ENCODE data around the gene C10orf90. TPM values are rescaled to one million over a fixed set of nuclear protein-coding genes. Genes with fewer than 3 reads are reported as not detected.

Gene C10orf90
- total RNA-seq, 2 donors from 2014 or later, result 0.33 TPM; not detected in 1

GRCh38 chr10:126479280-126479895 lies 191.1 kb downstream of the C10orf90 start:
- H3K27ac Mint-ChIP-seq, result no peak overlapping the region
- WGBS, 2 experiments (ENCODE audit: insufficient coverage in 1 of 2, insufficient read length in 1 of 2), result 96 to 97% methylated on average over 3 to 7 of the region's 7 CpGs
- no peaks in the 10 kb centered on the region for H3K4me1 ChIP-seq (ENCODE audit: control insufficient read depth, insufficient read depth, low read length)
- no peak for DNase-seq
- no peaks in the 10 kb centered on the region for H3K36me3 ChIP-seq (ENCODE audit: control insufficient read depth, insufficient read depth, low read length)
- H3K27ac ChIP-seq (ENCODE audit: low read depth, low read length), result no peak overlapping the region
- TF ChIP-seq CTCF (conservative IDR thresholded peaks at IDR 0.05), result no peak
- H3K9me3 Mint-ChIP-seq, result no peaks in the 10 kb centered on the region
- H3K4me3 Mint-ChIP-seq, result no peak overlapping the region
- no peaks in the 10 kb centered on the region for H3K9me3 ChIP-seq (ENCODE audit: control insufficient read depth, low read length)
- no peaks in the 10 kb centered on the region for H3K36me3 Mint-ChIP-seq (ENCODE audit: low read depth)
- no peaks in the 10 kb centered on the region for H3K27me3 ChIP-seq (ENCODE audit: control insufficient read depth, insufficient read depth, low read length, poor library complexity, severe bottlenecking)
- no peak overlapping the region for H3K9ac ChIP-seq (ENCODE audit: extremely low read depth, low read length, poor library complexity, severe bottlenecking)
- peaks cover 2% of the 10 kb centered on the region for H3K27me3 Mint-ChIP-seq (ENCODE audit: insufficient read depth)
- no peaks in the 10 kb centered on the region for H3K4me1 Mint-ChIP-seq
- no peak overlapping the region for H3K4me3 ChIP-seq (ENCODE audit: low read length)

- Histone ChIP-seq H3K27me3 (ENCODE audit: control insufficient read depth, insufficient read depth, low read length, poor library complexity, severe bottlenecking) (no peaks in the 10 kb centered on the region), H3K4me1 (ENCODE audit: control insufficient read depth, insufficient read depth, low read length) (no peaks in the 10 kb centered on the region), H3K36me3 (ENCODE audit: control insufficient read depth, insufficient read depth, low read length) (no peaks in the 10 kb centered on the region), H3K9ac (ENCODE audit: extremely low read depth, low read length, poor library complexity, severe bottlenecking) (no peak overlapping the region), H3K9me3 (ENCODE audit: control insufficient read depth, low read length) (no peaks in the 10 kb centered on the region), H3K27ac (ENCODE audit: low read depth, low read length) (no peak overlapping the region), H3K4me3 (ENCODE audit: low read length) (no peak overlapping the region)
- H3K27ac Mint-ChIP-seq, result no peak overlapping the region
- TF ChIP-seq CTCF (conservative IDR thresholded peaks at IDR 0.05), result no peak
- no peaks in the 10 kb centered on the region for H3K4me1 Mint-ChIP-seq
- DNase-seq, result no peak
- no peaks in the 10 kb centered on the region for H3K36me3 Mint-ChIP-seq (ENCODE audit: low read depth)
- no peaks in the 10 kb centered on the region for H3K9me3 Mint-ChIP-seq
- WGBS, 2 experiments (ENCODE audit: insufficient coverage in 1 of 2, insufficient read length in 1 of 2), result 82 to 90% methylated on average over 2 to 6 of the region's 6 CpGs
- H3K27me3 Mint-ChIP-seq (ENCODE audit: insufficient read depth), result no peaks in the 10 kb centered on the region
- no peak overlapping the region for H3K4me3 Mint-ChIP-seq
Measured at GRCh38 chr10:126478546-126478945, 191.9 kb downstream of the C10orf90 start.

- peak; percentile 36 for TF ChIP-seq CTCF (conservative IDR thresholded peaks at IDR 0.05)
- Mint-ChIP-seq H3K36me3 (ENCODE audit: low read depth) (no peaks in the 10 kb centered on the region), H3K27me3 (ENCODE audit: insufficient read depth) (no peaks in the 10 kb centered on the region), H3K4me1 (no peaks in the 10 kb centered on the region), H3K27ac (no peak overlapping the region), H3K4me3 (no peak overlapping the region), H3K9me3 (no peaks in the 10 kb centered on the region)
- H3K9me3 ChIP-seq (ENCODE audit: control insufficient read depth, low read length), result no peaks in the 10 kb centered on the region
- DNase-seq, result peak; percentile 65
- no peak overlapping the region for H3K27ac ChIP-seq (ENCODE audit: low read depth, low read length)
- H3K4me3 ChIP-seq (ENCODE audit: low read length), result no peak overlapping the region
- no peak overlapping the region for H3K9ac ChIP-seq (ENCODE audit: extremely low read depth, low read length, poor library complexity, severe bottlenecking)
- no peaks in the 10 kb centered on the region for H3K36me3 ChIP-seq (ENCODE audit: control insufficient read depth, insufficient read depth, low read length)
- H3K27me3 ChIP-seq (ENCODE audit: control insufficient read depth, insufficient read depth, low read length, poor library complexity, severe bottlenecking), result no peaks in the 10 kb centered on the region
- no peaks in the 10 kb centered on the region for H3K4me1 ChIP-seq (ENCODE audit: control insufficient read depth, insufficient read depth, low read length)
- 88 to 91% methylated on average over 8 to 11 of the region's 11 CpGs for WGBS, 2 experiments (ENCODE audit: insufficient coverage in 1 of 2, insufficient read length in 1 of 2)
Measured at GRCh38 chr10:126476246-126476645, 194.2 kb downstream of the C10orf90 start.

Measured in endodermal cell (in vitro differentiated cells).